ELF-1 (cell line): ENCODE results near the gene PRRX1.

Experiments
- DNase-seq: peaks from one replicate; pipeline ENCODE4 v3.0.0-alpha.2; 2016; ENCODE audit warnings: low read depth, low spot score

PRRX1 gene

DNA sequence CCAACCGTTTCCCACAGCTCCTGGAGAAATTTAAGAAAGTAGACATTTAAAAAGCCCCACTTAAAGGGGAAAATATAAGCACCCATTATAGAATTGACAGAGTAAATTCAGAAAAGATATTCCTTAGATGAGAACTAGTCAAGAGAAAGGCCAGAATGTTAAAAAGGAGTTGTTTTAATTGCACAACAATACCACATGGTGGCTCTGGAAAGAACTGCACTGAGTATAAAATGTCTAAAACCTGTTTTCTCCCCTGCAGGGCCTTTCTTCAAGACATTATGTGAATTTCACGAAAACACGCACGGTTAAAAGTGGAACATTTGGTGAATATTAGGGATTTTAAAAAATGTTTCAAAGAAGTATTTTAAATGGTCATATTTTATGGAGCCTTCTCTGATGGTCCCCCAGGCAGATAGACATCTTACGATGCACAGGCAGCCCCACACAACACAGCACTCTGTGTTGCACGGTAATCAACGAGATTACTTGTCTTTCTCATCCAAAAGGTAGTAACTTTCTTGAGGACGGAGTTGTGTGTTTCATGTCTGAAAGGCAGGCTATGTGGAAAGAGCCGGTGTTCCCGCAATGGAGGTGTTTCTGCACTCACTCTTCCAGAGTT lies 101.9 kb downstream of the PRRX1 start:
- no peak for DNase-seq

DNA sequence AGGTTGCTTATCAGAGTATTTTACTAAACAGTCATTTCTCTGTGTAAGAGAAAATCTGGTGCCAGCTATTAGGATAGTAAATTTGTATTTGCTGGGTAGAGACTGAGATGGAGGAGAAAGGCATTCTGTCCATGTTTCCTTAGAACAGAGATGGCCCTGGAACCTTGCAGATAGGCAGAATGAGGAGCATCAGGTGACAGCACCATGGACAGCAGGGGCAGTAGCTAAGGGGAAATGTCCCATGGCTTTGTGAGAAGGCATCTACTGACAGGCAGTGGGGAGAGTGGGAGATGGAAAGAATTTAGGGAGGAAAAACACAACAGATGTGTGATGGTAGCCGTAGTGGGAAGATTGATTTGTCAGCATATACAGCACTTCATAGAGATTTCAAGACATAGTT lies 105.0 kb downstream of the PRRX1 start:
- DNase-seq, result no peak

DNA sequence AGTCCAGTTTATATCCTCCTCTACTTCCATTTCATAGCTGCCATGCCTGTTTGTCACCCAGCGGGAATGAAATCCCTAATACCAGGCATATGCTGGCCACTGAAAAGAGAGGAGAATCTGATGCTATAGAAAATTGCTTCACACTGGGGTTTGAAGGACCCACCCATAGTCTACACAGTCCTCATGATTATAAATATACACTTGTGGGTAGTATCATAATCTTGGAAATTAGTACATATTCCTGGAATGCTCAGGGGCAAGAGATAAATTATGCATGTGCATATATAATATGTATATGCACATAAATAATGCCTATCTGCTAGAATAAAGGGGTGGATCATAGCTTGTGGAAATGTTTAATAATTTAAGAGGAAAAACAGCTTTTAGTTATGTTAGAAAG lies 105.8 kb downstream of the PRRX1 start:
- DNase-seq, result no peak

DNA sequence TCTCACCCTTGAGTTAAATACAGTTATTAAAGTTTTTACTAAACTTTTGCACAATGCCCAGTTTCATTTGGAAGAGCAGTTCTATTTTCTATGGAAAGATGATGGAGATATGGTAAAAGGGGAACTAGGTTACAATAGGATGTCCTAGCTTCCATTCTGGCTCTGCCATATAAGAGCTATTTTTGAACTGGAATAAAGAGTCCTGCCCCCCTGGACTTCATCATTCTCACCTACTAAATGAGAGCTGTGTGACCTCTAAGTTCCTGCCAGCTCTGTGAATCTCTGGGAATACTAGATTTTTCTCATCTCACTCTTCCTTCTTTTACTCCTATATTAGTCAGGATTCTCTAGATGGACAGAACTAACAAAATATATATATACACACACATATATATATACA lies 106.3 kb downstream of the PRRX1 start:
- DNase-seq, result no peak

DNA sequence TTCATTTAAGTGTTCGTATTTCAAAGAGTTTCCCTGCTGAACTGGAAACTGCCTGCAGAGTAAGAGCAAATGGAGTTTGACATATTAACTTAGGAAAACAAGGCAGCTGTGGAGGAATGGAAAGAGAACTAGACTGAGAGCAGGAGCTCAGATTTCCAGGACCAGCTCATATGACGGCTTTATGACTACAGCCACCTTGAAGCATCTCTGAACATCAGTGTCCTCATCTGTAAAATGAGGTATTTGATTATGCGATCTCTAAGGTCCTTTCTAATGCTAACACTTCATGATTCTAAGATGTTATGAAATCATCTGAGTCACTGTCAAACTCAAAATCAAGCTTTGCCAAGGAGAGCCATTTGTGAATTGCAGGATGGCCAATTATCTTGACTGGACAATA lies 112.3 kb downstream of the PRRX1 start:
- DNase-seq, result no peak

DNA sequence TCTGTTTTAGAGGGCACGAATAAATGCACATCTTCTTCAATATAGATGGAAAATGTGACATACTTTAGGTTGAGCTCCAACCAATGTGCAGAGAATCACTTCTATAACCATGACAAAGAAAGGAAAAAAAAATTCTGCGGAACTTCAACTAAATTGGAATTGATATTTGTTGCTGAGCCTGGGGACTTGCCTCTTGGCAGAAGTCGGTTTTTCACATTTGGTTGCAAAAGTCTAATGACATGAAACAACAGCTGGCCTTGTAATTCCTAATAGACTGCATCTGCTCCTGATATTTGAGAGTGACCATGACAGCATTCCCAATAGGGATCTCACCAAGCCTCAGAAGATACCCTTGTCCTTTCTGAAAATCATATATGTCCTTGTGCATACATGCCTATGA lies 112.8 kb downstream of the PRRX1 start:
- no peak for DNase-seq
